ENCODE results near the gene RELA. TPM values are rescaled to one million over a fixed set of nuclear protein-coding genes. Genes with fewer than 3 reads are reported as not detected.

The RELA gene
- total and polyA plus RNA-seq, 2 of the 13 experiments (the other 11 are each of a cell fraction or from before 2014, with no cell fraction given): 21.4 to 40.5 TPM

GRCh38 chr11:65652511-65653228 lies 10.0 kb downstream of the RELA start (continued):
- TF ChIP-seq TIGD3 (CRISPR knock-in tag; IDR thresholded peaks at IDR 0.05; ENCODE audit: borderline replicate concordance) (0 out of 2 replicates have a peak, but pooled peaks have one; percentile 52), PHF20 (CRISPR knock-in tag; IDR thresholded peaks at IDR 0.05) (peak; percentile 58), SPEN (CRISPR knock-in tag; IDR thresholded peaks at IDR 0.05; ENCODE audit: low read depth) (peak; percentile 62; the same call in 1 of the 2 replicates), ZNF367 (CRISPR knock-in tag; IDR thresholded peaks at IDR 0.05; ENCODE audit: borderline replicate concordance) (0 out of 2 replicates have a peak, but pooled peaks have one; percentile 56), YEATS2 (CRISPR knock-in tag; IDR thresholded peaks at IDR 0.05; ENCODE audit: borderline replicate concordance) (peak; percentile 66; the same call in 1 of the 2 replicates), ZNF530 (CRISPR knock-in tag; IDR thresholded peaks at IDR 0.05; ENCODE audit: low read depth) (no peak), ZNF235 (CRISPR knock-in tag; IDR thresholded peaks at IDR 0.05; ENCODE audit: borderline replicate concordance) (0 out of 2 replicates have a peak, but pooled peaks have one; percentile 43), ATM (IDR thresholded peaks at IDR 0.05; ENCODE audit: borderline replicate concordance) (no peak), ZGPAT (CRISPR knock-in tag; IDR thresholded peaks at IDR 0.05) (peak; percentile 83), PRMT3 (CRISPR knock-in tag; IDR thresholded peaks at IDR 0.05; ENCODE audit: borderline replicate concordance, low read depth) (0 out of 2 replicates have a peak, but pooled peaks have one; percentile 45), MBNL3 (CRISPR knock-in tag; conservative IDR thresholded peaks at IDR 0.05) (no peak), ZFP36L1 (CRISPR knock-in tag; IDR thresholded peaks at IDR 0.05) (no peak; the same call in 1 of the 2 replicates), EEA1 (CRISPR knock-in tag; IDR thresholded peaks at IDR 0.05; ENCODE audit: borderline replicate concordance) (0 out of 2 replicates have a peak, but pooled peaks have one; percentile 32), STAG1 (CRISPR knock-in tag; IDR thresholded peaks at IDR 0.05) (no peak), ZNF619 (CRISPR knock-in tag; IDR thresholded peaks at IDR 0.05) (no peak; the same call in 1 of the 2 replicates), ZNF816 (CRISPR knock-in tag; IDR thresholded peaks at IDR 0.05; ENCODE audit: borderline replicate concordance) (0 out of 2 replicates have a peak, but pooled peaks have one; percentile 55), ZNF354B (CRISPR knock-in tag; IDR thresholded peaks at IDR 0.05) (no peak), ZNF891 (CRISPR knock-in tag; IDR thresholded peaks at IDR 0.05) (no peak; the same call in none of the 2 replicates), SP5 (CRISPR knock-in tag; IDR thresholded peaks at IDR 0.05; ENCODE audit: borderline replicate concordance, low read depth) (peak; percentile 76; the same call in 1 of the 2 replicates), KMT2B (CRISPR knock-in tag; IDR thresholded peaks at IDR 0.05) (no peak), PAX8 (CRISPR knock-in tag; IDR thresholded peaks at IDR 0.05; ENCODE audit: borderline replicate concordance) (no peak; the same call in 1 of the 2 replicates)
- TF ChIP-seq, protein P1, sequence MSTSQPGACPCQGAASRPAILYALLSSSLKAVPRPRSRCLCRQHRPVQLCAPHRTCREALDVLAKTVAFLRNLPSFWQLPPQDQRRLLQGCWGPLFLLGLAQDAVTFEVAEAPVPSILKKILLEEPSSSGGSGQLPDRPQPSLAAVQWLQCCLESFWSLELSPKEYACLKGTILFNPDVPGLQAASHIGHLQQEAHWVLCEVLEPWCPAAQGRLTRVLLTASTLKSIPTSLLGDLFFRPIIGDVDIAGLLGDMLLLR (CRISPR knock-in tag; IDR thresholded peaks at IDR 0.05): peak; percentile 69; the same call in 1 of the 2 replicates
- TF ChIP-seq, protein P2, sequence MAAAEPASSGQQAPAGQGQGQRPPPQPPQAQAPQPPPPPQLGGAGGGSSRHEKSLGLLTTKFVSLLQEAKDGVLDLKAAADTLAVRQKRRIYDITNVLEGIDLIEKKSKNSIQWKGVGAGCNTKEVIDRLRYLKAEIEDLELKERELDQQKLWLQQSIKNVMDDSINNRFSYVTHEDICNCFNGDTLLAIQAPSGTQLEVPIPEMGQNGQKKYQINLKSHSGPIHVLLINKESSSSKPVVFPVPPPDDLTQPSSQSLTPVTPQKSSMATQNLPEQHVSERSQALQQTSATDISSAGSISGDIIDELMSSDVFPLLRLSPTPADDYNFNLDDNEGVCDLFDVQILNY (CRISPR knock-in tag; conservative IDR thresholded peaks at IDR 0.05): no peak
- TF ChIP-seq, protein P3, sequence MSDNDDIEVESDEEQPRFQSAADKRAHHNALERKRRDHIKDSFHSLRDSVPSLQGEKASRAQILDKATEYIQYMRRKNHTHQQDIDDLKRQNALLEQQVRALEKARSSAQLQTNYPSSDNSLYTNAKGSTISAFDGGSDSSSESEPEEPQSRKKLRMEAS (IDR thresholded peaks at IDR 0.05): peak; percentile 46

Measured in HepG2 (cell line).